Measurements from ENCODE around the gene NADSYN1.

- TF ChIP-seq CTCF (IDR thresholded peaks at IDR 0.05; ENCODE audit: borderline replicate concordance, extremely low read depth, low read length, poor library complexity, severe bottlenecking) (no peak), EZH2 (IDR thresholded peaks at IDR 0.05; ENCODE audit: borderline replicate concordance, low read depth, low read length, severe bottlenecking) (no peak)
Measured at GRCh38 chr11:71482216-71482615, 29.2 kb downstream of the NADSYN1 start.

Measured in DND-41 (cell line).